SKM-1 treated with dmso at 0.1 percent for 144 hours (cell line): ENCODE measurements around the gene ZNF514.
"Not testable (repeated sequence)": the region's sequence is repeated elsewhere in the genome, so short reads cannot be mapped to it uniquely, and the experiment has no call there.

Source experiments
- DNase-seq: peaks from one replicate; lab custom pipeline; 2025; ENCODE audit not compliant: unreplicated experiment; lab: John Stamatoyannopoulos, UW

Gene ZNF514

DNA sequence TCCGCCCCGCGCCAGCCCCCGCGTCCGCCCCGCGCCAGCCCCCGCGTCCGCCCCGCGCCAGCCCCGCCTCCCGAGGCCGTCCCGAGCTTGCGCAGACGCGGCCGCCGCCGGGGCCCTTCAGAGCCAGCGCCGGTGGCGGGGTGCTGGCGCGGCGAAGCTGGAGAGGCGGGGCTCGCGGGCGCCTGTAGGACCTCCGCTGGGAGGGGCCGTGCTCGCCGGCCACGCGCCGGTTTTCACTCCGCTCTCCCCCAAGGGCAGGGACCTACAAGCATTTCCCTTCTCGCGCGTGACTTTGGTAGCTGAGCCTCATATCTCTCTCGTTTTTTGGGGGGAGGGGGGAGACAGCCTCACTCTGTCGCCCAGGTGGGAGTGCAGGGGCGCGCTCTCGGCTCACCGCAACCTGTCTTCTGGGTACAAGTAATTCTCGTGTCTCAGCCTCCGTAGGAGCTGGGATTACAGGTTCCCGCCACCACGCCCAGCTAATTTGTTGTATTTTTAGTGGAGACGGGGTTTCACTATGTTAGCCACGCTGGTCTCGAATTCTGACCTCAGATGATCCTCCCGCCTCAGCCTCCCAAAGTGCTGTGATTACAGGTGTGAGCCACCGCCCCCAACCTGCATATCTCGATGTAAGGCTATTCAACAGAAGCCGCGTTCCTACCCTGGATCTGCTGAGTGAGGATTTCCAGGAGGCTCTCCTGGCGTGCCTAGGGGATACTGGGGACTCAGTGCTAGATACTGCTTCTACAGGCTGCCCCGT, at the start of gene ZNF514:
TSS of gene ZNF514 (minus strand) at position 159 of the 760 bp plus-strand sequence. CDS start 6,595 bp downstream, outside the sequence.
- DNase-seq = peak; percentile 35

DNA sequence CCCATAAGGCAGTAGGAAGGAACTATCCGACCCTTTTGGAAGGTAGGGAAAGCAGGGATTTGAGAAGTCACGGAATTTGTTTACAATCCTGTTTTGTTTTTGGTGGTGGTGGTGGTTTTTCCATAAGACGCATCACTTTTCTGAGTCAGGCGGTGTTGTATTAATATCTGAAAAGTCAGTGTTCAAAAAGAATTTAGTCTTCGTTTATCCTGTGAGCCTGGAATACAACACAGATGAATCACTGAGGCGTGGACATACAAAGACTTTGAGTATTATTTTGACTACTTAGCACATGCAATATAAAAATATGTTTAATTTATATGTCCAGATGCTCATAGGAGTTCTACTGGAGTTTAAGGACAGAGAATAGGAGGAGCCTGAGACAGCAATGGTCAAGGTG, 48.5 kb upstream of the ZNF514 start:
- DNase-seq = no peak

- DNase-seq = peak; percentile 83
These were observed 47.7 kb upstream of the ZNF514 start, which contains the start of gene ZNF892 for GRCh38 chr2:95207111-95207961. ZNF892 (plus strand) TSS chr2:95207521; CDS start chr2:95207816, 295 bp downstream.

DNA sequence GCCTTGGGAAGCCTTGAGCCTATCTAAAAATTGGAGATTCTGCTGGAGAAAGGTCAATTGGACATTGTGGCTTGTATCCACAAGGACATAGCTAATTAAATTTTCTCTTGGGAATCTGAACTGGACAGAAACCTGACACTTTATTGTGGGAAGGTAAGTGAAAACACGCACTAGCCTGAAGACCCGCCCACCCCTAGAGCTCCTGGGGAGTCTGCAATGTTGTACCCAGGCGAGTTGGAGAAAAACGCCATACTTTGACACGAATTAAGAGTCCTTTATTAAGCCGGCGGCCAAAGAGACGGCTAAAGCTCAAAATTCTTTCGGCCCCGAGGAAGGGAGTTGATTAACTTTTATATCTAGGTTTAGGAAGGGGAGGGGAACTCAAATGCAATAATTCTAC, 46.4 kb upstream of the ZNF514 start:
- DNase-seq = no peak

DNA sequence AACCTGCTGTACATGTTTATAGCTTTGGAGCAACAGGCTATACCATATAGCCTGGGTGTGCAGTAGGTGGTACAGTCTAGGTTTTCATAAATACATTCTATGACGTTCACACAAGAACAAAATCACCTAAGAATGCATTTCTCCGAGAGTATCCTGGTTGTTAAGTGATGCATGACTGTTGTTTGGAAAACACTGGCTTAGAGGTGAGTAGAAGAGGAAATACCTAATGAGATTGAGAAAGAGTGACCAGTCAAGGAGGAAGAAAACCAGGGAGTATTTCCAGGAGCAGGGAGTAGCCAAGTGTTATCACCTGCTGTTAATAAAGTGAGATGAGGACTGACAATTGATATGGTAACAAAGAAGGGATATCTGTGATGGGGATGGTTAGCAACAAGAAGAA, 44.7 kb upstream of the ZNF514 start:
- no peak for DNase-seq

GRCh38 chr2:95203911-95204310, 44.3 kb upstream of the ZNF514 start:
- no peak for DNase-seq

DNA sequence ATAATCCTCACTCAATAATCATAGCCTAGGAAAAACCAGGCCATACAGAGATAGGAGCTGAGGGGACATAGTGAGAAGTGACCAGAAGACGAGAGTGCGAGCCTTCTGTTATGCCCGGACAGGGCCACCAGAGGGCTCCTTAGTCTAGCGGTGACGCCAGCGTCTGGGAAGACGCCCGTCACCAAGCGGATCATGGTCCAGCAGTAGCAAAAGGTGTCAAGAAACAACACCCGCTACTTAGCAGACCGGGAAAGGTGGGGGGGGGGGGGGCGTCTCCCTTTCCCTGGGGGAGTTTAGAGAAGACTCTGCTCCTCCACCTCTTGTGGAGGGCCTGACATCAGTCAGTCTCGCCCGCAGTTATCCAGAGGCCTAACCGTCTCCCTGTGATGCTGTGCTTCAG, 33.3 kb upstream of the ZNF514 start:
- not testable (repeated sequence) for DNase-seq

DNA sequence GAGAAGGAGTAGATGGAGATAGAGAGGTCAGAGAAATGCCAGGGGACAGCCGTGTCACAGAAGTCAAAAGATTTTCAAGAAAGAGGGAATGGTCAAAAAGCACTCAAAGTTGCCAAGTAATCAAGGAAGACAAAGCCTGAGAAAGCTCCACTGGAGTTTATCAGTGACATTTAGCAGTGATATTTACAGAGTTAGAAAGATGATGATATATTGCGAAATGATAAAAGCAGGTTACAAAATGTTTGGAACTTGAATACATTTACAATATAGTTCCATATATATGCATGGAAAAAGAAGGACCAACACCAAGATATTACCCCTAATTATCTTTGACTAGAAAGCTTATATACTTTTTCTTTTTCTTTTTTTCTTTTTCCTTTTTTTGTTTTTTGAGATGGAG, 26.3 kb upstream of the ZNF514 start:
- no peak for DNase-seq

GRCh38 chr2:95185197-95185596, 25.5 kb upstream of the ZNF514 start:
- no peak for DNase-seq

GRCh38 chr2:95181774-95182173, 22.1 kb upstream of the ZNF514 start:
- no peak for DNase-seq

DNA sequence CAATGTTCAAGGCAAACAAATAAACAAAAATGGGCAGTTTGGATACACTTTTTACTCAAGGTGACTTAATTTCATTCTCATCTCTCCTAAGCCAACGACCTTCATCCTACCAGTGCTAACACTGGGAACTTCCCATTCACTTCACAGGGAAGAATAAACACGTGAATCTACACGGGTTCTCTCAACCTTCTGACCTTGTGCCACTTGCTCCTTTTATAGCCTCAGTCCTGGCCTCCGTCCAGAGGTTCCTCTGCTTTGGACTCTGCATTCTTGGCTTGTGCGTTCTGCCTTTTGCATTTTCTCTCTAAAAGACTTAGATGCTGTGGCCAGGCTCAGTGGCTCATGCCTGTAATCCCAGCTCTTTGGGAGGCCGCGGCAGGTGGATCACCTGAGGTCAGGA, 19.8 kb upstream of the ZNF514 start:
- DNase-seq = no peak

DNA sequence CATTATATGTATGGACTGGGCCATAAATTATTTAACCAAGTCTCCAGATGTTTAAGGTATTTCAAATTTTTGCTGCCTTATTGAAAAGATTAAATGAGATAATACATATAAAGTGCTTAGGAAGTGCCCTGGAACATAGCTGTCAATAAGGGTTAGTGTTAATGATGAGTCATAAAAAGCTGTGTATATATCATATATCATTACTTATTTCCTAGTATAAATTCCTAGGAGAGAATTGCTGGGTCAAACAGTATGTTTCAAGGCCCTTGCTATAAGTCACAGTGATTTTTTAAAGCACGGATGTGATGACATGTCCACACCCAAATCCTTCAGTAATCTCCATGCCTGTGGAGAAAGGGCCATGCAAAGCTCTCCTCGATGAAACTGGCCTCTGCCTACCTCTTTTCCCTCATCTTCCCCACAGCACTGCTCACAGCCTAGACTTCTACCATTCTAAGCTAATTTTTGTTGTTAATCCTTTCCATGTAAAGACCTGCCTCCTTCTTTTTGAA, 14.4 kb upstream of the ZNF514 start:
- DNase-seq = no peak

DNA sequence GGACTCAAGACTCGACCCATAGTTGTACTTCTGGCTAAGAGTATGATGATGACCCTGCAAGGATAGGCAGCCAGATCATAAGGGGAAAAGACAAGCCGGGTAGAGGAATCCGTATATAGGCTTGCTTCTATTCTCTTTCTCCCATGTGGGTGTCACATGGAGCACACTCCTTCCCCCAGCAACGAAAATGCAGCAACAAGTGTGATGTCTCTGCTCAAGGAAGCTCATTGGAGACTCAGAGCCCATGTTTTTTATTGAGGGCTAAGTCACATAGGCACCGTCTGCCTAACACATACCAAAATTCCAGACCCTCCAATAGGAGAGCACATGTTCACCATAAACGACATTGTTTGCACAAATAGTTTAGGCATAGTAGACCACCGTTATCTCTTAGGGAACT, 12.3 kb upstream of the ZNF514 start:
- no peak for DNase-seq

DNA sequence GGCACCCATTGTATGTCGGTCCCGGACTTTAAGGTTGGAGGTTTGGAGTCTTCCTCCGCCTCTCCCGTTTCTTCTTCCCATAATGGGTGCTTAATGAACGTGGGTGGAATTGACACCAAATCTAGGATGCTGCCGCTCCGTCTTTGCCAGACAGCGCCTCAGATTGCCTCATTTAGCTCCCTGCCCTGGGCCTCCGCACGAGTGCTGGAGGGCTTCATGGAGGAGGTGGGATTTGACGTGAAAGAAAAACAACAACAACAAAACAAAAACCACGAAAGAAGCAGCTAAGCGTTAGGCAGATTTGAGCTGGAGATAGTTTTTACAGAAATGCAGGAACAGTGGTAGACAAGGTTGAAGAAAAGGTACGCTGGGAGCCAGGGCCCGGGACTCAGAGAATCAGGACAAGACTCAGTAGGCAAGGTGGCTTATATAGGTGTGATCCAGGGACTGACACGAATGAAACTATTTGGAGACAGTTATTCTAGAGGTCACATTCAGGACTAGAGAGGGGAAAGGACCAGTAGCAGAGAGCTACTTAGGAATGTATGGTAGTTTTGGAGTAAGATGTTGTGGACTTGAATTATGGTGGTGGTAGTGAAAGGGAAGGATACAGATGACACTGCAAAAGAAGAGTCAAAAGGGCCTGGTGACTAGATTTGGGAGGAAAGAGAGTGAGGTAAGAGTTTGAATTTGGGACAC, 6.6 kb upstream of the ZNF514 start:
- DNase-seq = no peak

- peak; percentile 91 for DNase-seq
These were observed 5.9 kb upstream of the ZNF514 start, which contains the start of gene ZNF2 for GRCh38 chr2:95165371-95166064. ZNF2 (plus strand) TSS chr2:95165809; CDS start chr2:95176227, 10,418 bp downstream.

- no peak for DNase-seq
These were observed 5.4 kb upstream of the ZNF514 start for GRCh38 chr2:95165030-95165370.

- DNase-seq = no peak
These were observed 593 bp downstream of the ZNF514 start for GRCh38 chr2:95158891-95159619.

DNA sequence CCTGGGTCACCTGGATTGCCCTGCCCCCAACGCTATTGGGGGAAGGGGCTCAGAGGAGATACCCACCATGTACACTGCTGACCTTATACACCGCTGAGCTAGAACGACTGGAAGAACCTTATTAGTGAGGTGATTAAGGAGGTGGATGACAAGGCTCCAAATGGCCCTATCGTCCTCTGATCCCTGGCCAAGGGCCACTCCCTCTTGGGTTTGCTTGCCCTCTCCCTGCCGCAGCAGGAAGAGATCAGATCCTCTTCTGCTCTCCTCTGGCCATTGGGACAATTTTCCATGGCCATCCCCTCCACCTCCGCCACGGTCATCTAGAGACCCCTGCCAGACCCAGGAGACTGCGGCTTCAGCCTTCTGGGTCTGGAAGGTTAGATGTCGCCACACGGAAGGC, 1.2 kb downstream of the ZNF514 start:
- DNase-seq = no peak

- no peak for DNase-seq
These were observed 10.2 kb downstream of the ZNF514 start for GRCh38 chr2:95149397-95149984.

DNA sequence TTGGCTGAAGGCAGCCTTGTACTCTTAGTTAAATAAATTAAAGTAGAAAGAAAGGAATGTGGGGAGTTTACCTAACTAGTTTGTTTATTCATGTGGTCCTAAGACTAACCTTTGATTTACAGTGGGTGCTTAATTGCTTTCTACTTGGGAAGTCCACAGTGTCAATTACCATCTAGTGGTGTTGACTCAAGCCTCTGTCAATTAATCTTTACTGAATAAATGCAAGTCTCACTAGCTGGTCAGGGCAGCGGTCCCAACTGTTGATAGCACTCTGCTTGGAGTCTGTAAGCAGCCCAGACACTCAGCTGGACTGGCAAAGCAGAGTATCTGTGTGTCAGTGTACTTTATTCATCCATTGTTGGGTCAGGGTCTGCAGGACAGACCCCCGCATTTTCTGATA, 15.8 kb downstream of the ZNF514 start:
- no peak for DNase-seq
